Ramos (cell line): ENCODE results near the gene ATP8A2.

Experiments
- in situ Hi-C: fragments of 300-500 bp; cut with MboI; formaldehyde crosslinking; loops from one replicate; pipeline ENCODE4 v1.14.3; 2022; ENCODE audit warnings: low sequenced_read_pairs; ENCODE audit not compliant: unreplicated experiment

The ATP8A2 gene

DNA sequence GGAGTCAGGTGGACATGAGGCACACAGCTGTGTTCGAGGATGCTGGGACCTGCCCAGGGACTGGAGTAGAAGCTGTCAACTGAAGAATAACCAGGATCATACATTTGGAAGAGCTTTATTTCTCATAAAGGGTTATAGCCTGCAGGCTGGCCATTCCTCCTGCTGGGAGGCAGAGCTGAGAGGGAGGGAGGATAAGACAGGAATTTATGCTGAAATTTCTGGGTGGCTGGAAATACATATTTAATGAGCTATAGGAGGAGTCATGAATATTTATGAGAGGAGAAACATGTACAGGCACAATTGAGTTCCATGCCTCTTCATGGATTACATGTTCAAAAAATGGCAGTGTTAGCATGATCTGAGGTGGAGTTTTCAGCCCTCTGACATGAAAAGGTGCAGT is 528.2 kb downstream of the ATP8A2 start:
- in situ Hi-C loops, result no loop called here

DNA sequence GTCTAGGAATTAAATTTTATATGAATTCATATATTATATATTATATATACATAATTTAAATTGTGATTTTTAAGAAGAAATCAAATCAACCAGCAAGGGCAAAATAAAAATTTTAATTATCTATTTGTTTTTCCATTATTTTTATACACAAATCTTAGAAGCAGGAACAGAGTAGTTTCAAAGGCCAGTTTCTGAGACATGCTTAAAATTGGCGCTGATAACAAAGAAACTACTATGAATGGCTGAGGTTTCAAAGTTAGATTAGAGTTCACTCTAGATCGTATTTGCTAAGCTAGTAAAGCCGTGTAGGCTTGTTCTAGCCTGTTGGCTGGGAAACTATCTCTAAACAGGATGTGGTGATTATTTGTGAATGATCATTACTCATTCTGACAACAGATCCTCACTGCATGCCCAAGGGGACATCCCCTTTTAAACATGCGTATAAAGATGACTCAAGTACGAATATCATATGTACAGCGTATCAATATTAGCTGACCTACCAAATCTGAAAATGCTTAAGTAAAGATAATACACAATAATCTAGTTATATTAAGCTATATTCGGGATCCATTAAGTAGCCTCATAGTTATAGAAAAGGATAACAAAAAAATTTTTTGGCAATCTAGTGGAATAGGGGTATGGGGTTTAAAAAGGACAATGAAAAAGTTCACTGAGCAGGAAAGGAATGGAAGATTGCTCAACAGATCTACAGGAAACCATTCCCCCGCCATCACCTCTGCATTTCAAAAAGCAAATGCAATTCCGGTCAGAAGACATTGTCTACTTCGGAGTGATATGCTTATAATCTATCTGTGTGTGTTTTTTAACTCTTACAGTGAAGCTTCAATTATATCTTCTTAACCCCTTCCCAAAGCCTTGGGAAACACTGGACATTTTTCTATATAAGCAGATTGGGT is 529.9 kb downstream of the ATP8A2 start:
- in situ Hi-C loops, result no loop called here

DNA sequence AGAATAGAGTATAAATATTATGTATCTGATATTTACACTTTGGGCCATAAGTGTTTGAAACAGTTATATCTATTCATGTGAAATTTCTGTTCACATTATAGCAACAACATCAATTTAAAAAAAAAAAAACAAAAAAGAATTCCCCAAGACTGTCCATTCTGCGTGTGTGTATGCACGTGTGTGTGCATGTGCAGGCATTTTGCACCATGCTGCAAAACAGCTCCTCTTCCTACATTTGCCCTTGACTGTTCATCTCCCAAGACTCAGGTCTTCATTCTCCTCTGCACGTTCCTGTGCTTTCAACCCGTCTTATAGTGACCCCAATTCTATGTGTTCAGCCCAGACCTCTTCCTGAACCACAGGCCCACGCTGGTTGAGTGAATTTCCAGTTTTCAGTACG is 530.7 kb downstream of the ATP8A2 start:
- in situ Hi-C loops, result no loop called here

DNA sequence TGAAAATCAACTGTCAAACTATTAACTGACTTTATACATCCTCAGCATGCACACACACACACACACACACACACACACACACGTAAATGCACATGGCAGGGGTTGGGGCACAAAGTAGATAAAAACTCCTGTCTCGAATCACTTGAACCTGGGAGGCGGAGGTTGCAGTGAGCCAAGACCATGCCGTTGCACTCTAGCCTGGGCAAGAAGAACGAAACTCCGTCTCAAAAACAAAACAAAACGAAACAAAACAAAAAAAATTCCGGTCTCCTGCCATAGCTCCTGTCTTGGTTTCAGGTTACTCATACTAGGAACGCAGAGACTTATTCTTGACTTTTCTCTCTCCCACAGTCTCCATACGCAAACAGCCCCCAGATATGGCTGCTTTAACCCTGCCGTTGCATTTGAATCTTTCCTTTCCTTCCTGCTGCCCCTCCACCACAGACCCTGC is 531.1 kb downstream of the ATP8A2 start:
- in situ Hi-C loops, result no loop called here

DNA sequence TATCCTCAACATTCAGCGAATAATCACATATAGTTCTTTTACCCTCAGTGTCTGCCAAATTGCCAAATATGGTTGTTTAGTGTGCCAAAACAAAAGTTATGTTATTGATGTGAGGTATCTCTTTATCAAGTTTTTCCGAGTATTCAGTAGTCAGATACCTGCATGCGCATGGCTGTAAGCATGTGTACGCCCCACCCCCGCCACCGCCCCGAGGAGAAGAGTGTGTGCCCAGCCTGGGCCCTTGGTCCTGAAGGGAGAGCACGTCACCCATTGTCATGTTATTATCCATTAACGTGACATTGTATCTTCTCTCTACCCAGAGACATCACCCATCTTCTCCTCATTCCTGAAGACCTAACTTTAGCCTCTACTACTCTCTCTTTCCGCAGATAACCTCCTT is 533.1 kb downstream of the ATP8A2 start:
- in situ Hi-C loops, result no loop called here

DNA sequence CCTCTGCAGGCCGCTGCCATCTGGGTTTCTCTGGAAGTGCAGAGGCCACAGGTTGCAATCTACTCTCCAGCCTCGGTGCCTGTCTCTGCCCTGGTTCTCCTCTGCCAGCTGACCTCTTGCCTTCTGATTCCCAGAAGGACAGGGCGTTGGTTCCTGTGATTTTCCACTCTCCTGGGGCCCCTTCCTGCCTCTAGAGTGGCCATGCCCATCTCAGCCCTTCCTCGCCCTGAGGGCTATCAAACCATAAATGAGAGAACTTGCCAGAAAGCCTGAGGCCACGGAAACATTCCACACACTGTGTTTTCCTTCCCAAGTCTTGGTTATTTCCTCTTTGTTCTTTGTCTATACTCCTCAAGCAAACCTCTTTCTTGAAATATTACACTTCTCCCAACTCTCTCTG is 533.8 kb downstream of the ATP8A2 start:
- in situ Hi-C loops, result no loop called here

DNA sequence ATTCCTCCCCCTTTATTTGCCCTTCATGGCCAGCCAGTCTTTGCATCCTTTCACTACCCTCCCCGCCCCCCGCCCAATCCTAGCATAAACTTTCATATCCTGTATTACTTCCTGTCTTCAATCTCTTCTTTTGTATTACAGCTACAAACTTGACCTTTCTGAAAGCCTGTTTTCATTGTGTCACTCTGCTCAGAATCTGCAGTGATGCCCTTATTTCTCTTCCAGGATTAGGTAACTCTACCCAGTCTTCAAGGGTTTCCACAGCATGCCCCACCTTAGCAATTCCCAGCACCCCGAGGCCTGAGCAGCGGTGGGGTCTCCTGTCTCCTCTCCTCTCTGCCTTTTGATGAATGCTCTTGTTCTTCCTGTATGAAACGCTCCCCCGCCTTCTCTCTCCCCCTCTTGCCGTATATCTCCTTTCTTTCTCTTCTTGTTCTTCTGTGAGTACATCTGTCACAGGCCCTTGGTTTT is 534.5 kb downstream of the ATP8A2 start:
- in situ Hi-C loops, result no loop called here

DNA sequence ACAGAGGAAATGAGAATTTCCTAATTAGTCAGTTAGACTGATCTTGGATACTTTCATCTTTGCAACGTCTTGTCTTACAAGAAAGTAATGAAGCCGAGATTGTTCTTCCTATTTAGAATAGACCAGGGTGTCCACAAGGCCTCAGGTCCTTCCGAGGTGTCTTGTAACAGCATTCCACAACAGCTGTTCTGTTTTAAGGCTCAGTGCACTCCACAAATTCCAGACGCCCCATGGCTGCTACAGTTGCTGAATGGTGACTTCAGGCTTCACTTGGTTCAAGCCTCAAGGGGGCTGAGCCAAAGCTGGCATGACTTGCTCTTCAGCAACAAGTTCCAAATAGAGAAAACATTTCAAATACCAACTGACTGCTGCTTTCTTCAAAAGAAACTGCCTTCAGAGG is 536.6 kb downstream of the ATP8A2 start:
- in situ Hi-C loops, result no loop called here

DNA sequence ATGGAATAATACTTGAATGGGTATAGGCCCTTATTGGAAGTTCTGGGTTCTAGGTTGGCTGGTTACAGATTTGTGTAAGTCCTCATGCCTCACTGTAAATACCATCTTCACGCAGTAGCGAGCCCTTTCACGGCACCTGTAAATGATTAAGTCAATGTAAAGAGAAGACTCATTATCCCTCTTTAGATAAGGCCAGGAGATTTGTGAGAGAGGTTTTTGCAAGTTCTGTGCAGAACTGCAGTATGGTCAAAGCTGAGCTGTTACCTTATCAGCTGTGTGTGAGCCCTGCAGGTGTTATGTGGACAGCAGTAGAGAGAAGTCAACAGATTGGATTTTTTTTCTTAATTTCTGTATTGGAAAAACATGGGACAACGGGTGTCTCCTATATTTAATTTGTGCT is 538.5 kb downstream of the ATP8A2 start:
- in situ Hi-C loops, result no loop called here

DNA sequence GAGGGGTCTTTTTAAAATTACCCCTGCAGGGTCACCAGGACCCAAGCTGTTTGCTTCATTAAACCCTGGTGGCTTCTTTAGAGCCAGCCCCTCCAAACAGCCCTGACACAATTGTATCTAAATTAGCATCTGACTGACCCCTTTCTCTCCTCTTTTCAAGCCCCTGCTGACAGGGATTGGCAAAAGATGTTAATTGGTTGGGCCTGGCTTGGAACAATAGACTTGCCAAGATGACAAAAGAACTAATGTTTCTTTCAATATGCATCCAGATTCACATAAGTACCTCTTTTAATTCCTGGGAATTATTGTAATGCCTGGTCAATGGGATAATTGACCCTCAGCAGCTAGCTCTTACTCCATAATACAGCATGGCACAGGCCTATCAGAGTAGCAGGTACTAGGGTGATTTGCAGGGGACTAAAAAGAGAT is 539.2 kb downstream of the ATP8A2 start:
- in situ Hi-C loops, result no loop called here

DNA sequence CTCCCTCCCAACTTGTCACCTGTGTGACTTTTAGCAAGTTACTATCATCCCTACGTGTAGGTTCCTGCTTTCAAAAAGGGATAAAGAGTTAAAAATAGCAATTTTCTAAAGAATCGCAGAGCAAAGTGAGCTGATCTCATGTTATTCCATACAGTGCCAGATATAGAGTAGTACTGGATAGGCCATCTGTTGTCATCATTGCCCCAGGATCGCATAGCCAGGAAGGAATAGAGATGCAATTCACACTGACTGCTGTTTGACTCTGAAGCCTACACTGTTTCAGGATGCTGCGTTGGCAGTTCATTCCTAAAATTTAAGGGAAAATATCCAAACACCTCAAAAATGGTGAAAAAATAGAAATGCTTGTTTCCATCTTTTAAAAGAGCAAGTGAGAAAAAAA is 541.2 kb downstream of the ATP8A2 start:
- in situ Hi-C loops, result no loop called here

DNA sequence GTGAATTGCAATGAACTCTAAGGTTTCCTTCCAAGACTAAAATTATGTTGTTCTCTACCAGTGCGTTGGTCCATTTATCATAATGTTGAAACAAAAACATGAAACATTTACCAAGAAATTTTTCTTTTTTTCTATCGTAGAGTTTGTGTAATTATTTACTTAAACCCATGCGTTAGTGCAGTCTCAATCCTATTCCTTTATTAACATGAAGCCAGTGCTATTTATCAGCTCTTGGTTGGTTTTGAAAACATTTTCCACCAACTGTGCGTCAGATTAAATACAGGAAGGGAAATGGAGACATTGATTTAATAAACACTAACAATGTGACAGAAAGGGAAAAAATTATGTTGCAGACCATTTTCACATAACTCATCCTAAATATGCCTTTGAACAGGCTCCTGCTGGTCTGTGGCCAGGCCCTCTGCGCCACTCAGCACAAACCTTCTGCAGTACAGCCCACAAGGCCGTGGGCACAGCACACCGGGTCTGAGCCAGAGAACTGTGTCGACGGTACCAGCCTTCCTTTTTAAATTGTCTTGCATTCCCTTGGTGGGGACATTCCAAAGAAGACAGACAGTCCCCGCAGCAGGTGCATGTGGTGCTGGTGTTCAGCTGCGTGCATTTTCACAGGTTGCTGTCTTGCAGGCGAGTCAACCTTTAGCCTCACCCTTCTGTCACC is 544.2 kb downstream of the ATP8A2 start:
- in situ Hi-C loops, result no loop called here

DNA sequence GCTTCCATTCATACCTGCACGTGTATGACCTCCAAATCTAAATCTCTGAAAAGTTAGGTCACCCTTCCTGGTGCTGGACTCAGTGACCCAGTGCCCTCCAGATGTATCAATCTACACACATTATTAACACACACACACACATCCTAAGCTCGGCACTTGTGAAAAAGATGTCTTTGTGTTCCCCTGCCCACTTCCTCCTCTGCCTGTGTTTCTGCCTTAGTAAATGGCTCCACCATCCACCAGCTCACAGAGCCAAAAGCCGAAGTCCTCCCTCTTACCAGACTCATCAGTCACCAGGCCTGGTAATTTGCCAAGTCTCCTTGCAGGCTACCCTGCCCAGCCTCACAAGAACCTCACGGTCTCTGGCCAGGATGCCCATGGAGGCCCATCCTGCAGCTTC is 548.5 kb downstream of the ATP8A2 start:
- in situ Hi-C loops, result no loop called here

DNA sequence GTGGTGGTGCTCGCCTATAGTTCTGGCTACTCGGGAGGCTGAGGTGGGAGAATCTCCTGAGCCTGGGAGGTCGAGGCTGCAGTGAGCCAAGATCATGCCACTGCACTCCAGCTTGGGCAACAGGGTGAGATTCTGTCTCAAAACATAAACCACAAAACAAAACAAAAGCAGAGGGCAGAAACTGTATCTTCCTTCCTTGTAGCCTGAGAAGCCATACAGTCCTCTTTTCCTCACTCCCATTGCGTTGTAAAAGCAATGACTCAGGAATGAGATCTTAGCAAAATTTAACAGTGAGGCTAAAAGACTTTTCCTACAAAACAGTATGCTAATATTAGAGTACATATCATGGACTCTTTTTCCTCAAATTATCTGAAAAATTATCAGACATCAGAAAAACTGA is 549.2 kb downstream of the ATP8A2 start:
- in situ Hi-C loops, result no loop called here

DNA sequence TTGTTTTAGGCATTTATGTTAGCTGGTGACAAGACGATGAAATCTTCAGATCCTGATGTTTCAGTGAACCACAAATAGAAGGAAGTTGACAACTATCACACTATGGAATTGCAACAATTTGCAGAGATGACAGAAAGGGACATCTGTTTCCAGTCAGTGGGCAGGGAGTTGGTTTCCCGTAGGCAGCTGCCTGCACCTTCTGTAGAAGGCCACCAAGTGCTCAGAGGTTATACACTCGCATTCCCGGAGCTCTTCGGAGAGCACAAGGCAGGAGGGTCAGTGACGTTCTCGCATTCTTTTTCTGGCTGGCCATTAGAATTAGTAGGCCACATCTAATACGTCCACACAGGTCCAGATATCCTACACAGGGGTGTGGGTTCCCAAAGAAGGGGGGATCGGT is 550.6 kb downstream of the ATP8A2 start:
- in situ Hi-C loops, result no loop called here

DNA sequence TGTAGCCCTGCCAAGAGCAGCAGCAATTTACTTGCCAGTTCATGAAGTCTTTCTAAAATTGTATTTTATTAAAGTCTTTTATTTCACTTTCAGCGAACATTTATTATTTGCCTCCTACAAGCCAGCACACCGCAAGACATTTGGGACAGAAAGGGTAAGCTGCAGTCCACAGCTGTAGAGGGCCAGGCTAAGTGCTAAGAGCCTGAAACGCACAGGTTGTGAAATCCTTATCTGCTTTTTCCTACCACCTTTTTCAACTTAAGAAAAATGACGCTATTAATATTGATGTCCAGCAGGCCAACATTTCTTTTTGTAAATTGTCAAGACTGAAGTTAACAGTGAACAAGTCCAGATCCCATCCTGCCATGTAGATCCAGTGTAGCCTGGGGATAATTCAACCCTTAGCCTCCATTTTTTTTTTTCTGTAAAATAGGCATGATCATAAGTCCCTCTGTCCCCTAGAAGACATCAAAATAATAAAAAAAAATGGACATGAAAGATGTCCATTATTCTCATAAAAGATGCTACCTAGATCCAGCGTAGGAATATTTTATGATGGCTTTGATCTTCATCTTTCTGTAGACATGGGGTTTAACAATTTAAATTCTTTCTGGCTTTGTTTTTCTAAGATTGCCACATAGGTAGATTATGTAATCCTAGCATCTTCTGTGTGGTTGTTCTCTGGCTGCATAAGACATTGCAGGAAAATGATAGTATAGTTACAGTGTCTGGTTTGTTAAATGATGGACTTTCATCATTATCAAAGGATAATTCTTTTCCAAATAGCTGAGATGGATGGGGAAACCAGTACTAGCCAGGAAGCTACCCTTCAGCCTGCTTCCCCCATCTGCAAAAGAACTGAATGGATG is 551.7 kb downstream of the ATP8A2 start:
- in situ Hi-C loops, result no loop called here

DNA sequence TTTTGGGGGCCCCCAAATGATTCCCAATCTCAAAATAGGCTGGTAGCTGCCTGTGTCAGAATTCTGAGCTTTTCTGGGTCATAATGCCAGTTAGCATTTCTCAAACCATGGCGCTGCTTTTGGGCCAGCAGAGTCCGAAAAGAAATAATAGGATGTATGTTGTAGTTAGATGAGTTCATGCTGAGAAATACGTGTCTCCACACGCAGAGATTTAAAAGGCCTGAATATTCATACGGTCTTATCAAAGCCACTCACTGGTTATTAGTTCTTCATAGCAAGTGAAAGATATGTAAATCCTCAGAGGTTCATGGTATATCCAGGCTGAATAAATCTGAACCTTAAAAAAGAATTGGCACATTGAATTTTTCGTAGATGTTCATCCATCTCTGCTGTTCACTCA is 555.6 kb downstream of the ATP8A2 start:
- in situ Hi-C loops, result no loop called here

DNA sequence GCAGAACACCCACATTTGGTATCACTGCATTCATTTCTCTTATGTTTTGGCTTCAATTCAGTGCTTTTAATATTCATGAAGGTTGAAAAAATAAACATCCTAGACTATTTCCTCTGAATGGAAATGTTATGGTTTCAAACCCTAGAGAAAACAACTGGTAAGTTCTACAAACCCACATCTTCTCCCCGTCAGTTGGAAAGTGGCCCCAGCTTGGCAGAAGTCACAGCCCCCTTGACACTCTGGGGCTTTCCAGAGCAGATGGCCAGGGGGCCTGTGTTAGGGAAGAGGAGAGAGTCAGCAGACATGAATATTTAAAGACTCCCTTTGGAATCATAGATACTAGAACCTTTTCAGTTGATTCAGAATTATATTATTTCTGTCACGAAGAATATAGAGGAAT is 556.2 kb downstream of the ATP8A2 start:
- in situ Hi-C loops, result no loop called here

DNA sequence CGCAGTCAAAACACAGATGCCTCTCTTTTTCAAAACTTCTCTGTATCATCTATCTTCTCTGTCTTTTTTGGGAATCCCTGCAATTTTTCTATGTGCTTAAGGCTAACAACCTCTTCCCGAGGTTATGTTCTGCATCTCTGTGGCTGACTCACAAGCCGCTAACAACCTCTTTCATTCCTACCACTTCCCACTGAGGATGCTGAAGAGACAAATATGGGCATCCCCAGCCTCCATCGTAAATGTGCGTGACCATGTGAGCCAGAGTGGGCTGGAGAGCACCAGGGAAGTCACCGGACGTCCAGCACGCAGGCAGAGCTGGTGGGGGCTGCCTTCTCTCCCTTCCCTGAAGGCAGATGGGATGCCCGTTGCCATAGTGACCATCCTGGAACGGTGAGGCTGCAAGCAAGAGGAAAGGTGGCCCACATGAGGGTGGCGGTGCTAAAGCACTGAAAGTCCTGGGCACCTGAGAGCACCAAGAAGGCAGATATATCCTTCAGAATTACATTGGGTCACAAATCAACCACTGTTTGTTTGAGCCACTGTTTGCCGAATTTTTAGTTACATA is 557.2 kb downstream of the ATP8A2 start:
- in situ Hi-C loops, result no loop called here

DNA sequence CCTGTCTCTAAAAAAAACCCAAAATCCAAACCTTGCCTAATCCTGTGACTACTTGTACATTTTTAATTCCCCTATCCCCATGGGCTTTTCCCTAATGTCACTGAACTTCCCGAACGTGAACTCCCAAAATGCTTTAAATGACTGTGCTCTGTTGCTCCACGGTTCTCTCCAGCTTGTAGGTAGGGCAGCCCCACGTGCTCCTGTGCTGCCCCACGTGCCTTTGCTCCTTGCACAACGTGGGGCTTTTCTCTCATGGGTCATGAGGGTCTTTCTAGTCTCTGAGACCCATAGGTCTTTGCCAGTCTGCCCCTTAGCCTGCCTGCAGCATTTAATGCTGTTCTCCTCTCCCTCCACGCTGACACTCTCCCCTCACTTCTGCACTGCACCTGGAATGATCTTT is 558.0 kb downstream of the ATP8A2 start:
- in situ Hi-C loops, result no loop called here
